Activated CD4-positive, alpha-beta T cell treated with anti-CD3 and anti-CD28 coated beads for 4 hours (primary cell): ENCODE results near the gene GUCY1A1.
"Not testable (repeated sequence)": the region's sequence is repeated elsewhere in the genome, so short reads cannot be mapped to it uniquely, and the experiment has no call there.

Source experiments
- DNase-seq, 2 donors: peaks; one replicate each; pipeline ENCODE4 v3.0.0-alpha.2; 2020

The GUCY1A1 gene, protein sequence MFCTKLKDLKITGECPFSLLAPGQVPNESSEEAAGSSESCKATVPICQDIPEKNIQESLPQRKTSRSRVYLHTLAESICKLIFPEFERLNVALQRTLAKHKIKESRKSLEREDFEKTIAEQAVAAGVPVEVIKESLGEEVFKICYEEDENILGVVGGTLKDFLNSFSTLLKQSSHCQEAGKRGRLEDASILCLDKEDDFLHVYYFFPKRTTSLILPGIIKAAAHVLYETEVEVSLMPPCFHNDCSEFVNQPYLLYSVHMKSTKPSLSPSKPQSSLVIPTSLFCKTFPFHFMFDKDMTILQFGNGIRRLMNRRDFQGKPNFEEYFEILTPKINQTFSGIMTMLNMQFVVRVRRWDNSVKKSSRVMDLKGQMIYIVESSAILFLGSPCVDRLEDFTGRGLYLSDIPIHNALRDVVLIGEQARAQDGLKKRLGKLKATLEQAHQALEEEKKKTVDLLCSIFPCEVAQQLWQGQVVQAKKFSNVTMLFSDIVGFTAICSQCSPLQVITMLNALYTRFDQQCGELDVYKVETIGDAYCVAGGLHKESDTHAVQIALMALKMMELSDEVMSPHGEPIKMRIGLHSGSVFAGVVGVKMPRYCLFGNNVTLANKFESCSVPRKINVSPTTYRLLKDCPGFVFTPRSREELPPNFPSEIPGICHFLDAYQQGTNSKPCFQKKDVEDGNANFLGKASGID

GRCh38 chr4:155666344-155667221 lies at the start of gene GUCY1A1:
Gene GUCY1A1 (plus strand): TSS chr4:155666848. CDS start chr4:155696868, 30,020 bp downstream.
- DNase-seq = no peak

DNA sequence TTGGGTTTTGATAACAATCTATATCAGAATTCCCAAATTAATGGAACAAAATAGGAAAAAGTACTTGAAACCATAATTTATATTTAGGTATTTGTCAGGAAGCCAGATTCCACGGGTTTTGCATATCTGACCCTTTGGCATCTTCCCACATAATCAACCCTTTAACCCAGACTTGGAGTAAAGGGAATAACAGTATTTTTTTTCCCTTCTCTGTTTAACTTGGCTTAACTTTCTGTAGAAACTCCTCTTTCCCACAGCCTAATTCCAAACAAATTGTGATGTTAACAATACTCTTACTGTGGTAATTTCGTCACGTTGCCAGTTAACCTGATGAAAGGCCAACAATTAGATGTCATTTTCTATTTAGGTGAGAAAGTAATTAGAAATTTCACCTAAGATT lies 49.4 kb upstream of the GUCY1A1 start:
- no peak for DNase-seq

DNA sequence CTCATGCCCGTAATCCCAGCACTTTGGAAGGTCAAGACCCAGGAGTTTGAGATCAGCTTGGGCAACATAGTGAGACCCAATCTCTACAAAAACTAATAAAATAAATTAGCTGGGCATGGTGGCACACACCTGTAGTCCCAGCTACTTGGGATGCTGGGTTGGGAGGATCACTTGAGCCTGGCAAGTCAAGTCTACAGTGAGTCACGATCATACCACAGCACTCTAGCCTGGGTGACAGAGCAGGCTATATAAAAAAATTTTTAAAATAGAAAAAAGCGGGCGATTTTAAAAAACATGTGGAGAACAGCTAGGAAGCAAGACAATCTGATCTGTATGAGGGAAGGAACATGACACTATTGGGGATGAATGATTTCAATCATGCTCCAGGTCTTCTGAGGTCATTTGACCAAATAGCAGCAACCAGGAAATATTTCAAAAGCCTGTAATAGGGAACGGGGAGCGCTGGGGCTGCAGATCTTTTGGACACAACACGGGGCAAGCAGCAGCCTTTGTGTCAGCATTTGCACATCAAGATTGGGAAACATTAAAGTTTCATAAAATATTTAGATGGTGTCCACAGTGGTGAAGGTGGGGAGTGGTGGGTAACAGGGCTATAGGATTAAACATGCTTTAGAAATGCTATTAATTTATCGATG lies 48.3 kb upstream of the GUCY1A1 start:
- DNase-seq = no peak

DNA sequence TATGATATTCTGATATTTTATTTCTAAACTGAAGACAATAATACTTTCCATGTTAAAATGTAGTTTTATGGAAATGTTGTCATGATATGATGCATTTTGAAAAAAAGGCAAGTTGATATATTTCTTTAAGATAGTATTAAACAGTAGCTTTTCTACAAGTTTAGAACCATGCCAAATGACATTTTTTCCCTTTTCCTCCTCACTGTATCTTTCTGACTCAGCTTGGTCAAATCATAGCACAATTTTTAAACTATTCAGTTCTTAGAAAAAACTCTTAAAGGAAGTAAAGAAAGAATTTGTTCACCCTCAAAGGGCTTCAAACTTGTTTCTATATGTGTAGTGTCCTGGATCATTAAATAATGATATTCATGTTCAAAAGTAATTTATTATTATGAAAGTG lies 46.0 kb upstream of the GUCY1A1 start:
- DNase-seq = no peak

DNA sequence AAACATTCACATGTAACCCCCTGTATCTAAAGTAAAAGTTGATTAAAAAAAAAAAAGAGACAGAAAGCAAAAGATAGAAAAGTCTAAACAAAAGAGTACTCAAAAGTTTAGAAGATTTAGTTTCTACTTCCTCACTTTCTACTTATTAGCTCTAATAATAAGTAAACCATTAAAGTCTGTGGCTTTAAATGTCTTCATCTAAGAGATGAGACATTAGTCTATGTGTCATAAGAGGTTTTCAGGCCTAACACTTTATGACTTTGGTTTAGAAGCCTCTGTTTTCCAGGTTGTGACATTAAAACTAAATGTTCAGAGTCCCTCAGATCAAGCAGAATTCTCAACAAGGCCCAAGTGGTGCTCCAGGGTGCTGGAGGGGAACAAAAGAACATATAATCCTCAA lies 42.2 kb upstream of the GUCY1A1 start:
- no peak for DNase-seq

- no peak for DNase-seq
These were observed 40.1 kb upstream of the GUCY1A1 start for GRCh38 chr4:155626561-155626960.

- DNase-seq = no peak
These were observed 37.3 kb upstream of the GUCY1A1 start for GRCh38 chr4:155629183-155629825.

- no peak for DNase-seq
These were observed 36.7 kb upstream of the GUCY1A1 start for GRCh38 chr4:155629956-155630355.

- DNase-seq = no peak
These were observed 34.3 kb upstream of the GUCY1A1 start for GRCh38 chr4:155632310-155632840.

DNA sequence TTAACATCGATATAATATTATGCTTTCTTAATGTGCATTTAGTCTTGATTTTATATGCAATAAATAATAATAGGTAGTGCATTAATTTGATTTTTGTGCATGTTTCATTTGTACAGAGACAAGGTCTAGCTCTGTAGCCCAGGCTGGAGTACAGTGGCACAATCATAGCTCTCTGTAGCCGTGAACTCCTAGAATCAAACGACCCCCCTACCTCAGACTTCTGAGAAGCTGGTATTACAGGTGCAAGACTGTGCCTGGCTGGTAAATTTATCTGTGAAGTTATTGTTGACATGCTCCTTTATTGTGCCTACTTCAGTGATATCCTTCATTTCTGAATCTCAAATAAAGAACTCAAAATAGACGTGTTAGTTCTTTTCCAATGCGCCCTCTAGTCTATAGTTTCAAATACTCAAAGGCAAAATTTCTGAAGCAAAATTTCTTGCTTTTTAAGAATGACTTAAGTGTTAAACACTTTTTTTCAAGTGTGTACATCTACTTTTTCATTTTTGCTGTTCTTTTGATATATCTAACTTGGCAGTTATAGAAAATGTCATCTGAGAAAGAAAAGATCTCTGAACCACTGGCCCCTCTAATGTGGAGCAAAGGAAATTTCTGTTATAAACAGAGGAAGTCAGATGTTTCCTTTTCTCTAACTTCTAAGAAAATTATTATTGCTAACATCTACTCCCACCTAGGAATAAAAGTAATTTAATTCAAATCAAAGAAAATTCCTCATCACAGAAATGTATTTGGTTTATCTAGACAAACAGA lies 28.3 kb upstream of the GUCY1A1 start:
- DNase-seq = no peak

- DNase-seq = no peak
These were observed 26.7 kb upstream of the GUCY1A1 start for GRCh38 chr4:155639704-155640523.

DNA sequence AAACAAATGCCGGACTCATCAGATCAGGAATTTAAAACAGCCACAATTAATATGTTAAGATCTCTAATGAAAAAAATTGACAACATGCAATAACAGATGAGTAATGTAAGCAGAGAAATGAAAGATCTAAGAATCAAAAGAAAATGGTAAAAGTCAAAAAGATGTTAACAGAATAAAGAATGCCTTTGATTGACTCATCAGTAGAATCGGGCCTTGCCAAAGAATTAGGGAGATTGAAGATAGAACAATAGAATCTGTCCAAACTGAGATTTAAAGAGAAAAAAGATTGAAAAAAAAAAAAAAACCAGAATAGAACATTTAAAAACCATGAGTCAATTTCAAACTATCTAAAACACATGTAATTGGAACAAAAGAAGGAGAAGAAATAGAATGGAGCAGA lies 25.9 kb upstream of the GUCY1A1 start:
- no peak for DNase-seq

DNA sequence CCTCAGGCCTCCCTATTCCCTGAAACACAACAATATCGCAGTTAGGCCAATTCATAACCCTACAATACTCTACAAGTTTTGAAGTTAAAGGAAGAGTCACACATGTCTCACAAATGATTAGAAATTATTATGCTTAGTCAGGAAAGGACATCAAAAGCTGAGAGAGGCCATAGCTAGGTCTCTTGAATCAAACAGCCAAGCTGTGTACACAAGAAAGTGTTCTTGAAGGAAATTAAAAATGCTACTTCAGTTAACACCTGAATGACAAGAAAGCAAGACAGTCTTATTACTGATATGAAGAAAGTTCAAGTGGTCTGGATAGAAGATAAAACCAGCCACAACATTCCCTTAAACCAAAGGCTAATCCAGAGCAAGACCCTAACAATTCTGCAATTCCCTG lies 23.6 kb upstream of the GUCY1A1 start:
- DNase-seq = no peak

GRCh38 chr4:155646001-155646400 lies 20.6 kb upstream of the GUCY1A1 start:
- DNase-seq = no peak

- not testable (repeated sequence) for DNase-seq
These were observed 15.9 kb upstream of the GUCY1A1 start for GRCh38 chr4:155650785-155651184.

- DNase-seq = no peak
These were observed 13.6 kb upstream of the GUCY1A1 start for GRCh38 chr4:155653052-155653451.

- DNase-seq = no peak
These were observed 10.6 kb upstream of the GUCY1A1 start for GRCh38 chr4:155656025-155656424.

GRCh38 chr4:155657169-155657568 lies 9.5 kb upstream of the GUCY1A1 start:
- no peak for DNase-seq

- no peak for DNase-seq
These were observed 8.5 kb upstream of the GUCY1A1 start for GRCh38 chr4:155657985-155658680.

- DNase-seq = no peak
These were observed 8.0 kb upstream of the GUCY1A1 start for GRCh38 chr4:155658681-155659064.
